ENCODE data around the gene SHE. TPM values are rescaled to one million over a fixed set of nuclear protein-coding genes. Genes with fewer than 3 reads are reported as not detected.

The SHE gene
- total and polyA plus RNA-seq, 2 of the 8 experiments (the other 6 are each of a cell fraction or from before 2014, with no cell fraction given): 0.44 to 0.45 TPM

- no peak for TF ChIP-seq CTCF (IDR thresholded peaks at IDR 0.05; ENCODE audit: control extremely low read depth in 1 of 3, insufficient read depth in 1 of 3, low read depth in 1 of 3, low read length in 3 of 3)
- no peak for TF ChIP-seq POLR2A (IDR thresholded peaks at IDR 0.05; ENCODE audit: control extremely low read depth in 1 of 2, low read depth in 2 of 2, low read length in 2 of 2)
- no peak for TF ChIP-seq GTF2F1 (IDR thresholded peaks at IDR 0.05; ENCODE audit: borderline replicate concordance, low read depth, low read length)
These were observed at the start of gene SHE, which contains the start of gene TDRD10 (continued) for GRCh38 chr1:154502066-154502743.

All from H1 (cell line).